H1 (cell line): ENCODE results near the gene EPHA3. TPM values are rescaled to one million over a fixed set of nuclear protein-coding genes. Genes with fewer than 3 reads are reported as not detected.

ENCODE experiments used
- CTCF ChIA-PET: fragments of 300-600 bp; sonication (Branson Sonifier 250); formaldehyde crosslinking; loops from one replicate; lab custom pipeline; 2021; ENCODE audit not compliant: partially characterized antibody; lab: Charles Lee
- POLR2A ChIA-PET: fragments of 300-600 bp; sonication (Branson Sonifier 250); formaldehyde crosslinking; loops from one replicate; lab custom pipeline; 2021; ENCODE audit warnings: inconsistent platforms; ENCODE audit not compliant: partially characterized antibody; lab: Charles Lee
- DNase-seq, 2 experiments: peaks; one replicate each; pipeline versions ENCODE4 v3.0.0 to v3.0.0-alpha.2; 2010 to 2022; ENCODE audit warnings: low spot score in 2 of 2, low read depth in 1 of 2, mixed read lengths in 1 of 2
- FAIRE-seq: peaks from 2 replicates; lab custom pipeline; 2011; peaks lifted over from hg19 to GRCh38; lab: Jason Lieb, UNC
- H2AFZ ChIP-seq: 2 replicates; pipeline ENCODE4 v1.8.1; 2012; ENCODE audit warnings: low read length, inconsistent platforms
- H2AK5ac ChIP-seq: 2 replicates; pipeline ENCODE4 v1.6.1; 2013; ENCODE audit warnings: low read depth, low read length
- H2BK120ac ChIP-seq: replicated peaks from 2 replicates; pipeline ENCODE3; 2013; ENCODE audit warnings: low read depth, low read length, inconsistent platforms
- H2BK12ac ChIP-seq: 2 replicates; pipeline ENCODE4 v1.6.1; 2013; ENCODE audit warnings: low read depth, low read length
- H2BK15ac ChIP-seq: 2 replicates; pipeline ENCODE4 v1.6.1; 2013; ENCODE audit warnings: low read length
- H2BK20ac ChIP-seq: 2 replicates; pipeline ENCODE4 v1.6.1; 2013; ENCODE audit warnings: low read length
- H2BK5ac ChIP-seq: 2 replicates; pipeline ENCODE4 v1.6.1; 2013; ENCODE audit warnings: low read depth, low read length
- H3K14ac ChIP-seq: 2 replicates; pipeline ENCODE4 v1.6.1; 2013; ENCODE audit warnings: inconsistent platforms; ENCODE audit not compliant: insufficient read length
- H3K18ac ChIP-seq: 2 replicates; pipeline ENCODE4 v1.6.1; 2013; ENCODE audit warnings: low read length; ENCODE audit errors: extremely low read depth
- H3K23ac ChIP-seq: 2 replicates; pipeline ENCODE4 v1.6.1; 2013; ENCODE audit warnings: inconsistent platforms; ENCODE audit not compliant: insufficient read length
- H3K23me2 ChIP-seq: 2 replicates; pipeline ENCODE4 v1.6.1; 2013; ENCODE audit warnings: low read depth, low read length
- H3K27ac ChIP-seq: 2 replicates; pipeline ENCODE4 v1.6.1; 2011; ENCODE audit warnings: low read depth, low read length, inconsistent platforms
- H3K27me3 ChIP-seq, 4 experiments: replicated peaks in 1 of 4; 1 replicate in 1 of 4; 2 replicates in 3 of 4; pipeline versions ENCODE4 v1.6.1 to v1.8.1; 2011 to 2013; ENCODE audit warnings: low read length in 3 of 4, mild to moderate bottlenecking in 3 of 4, inconsistent platforms in 2 of 4, mixed read lengths in 2 of 4, moderate library complexity in 1 of 4; ENCODE audit not compliant: control insufficient read depth in 3 of 4, insufficient read depth in 3 of 4; ENCODE audit errors: extremely low read depth in 1 of 4
- H3K36me3 ChIP-seq, 4 experiments: 2 replicates each; pipeline versions ENCODE4 v1.6.1 to v1.8.1; 2011 to 2013; ENCODE audit warnings: mild to moderate bottlenecking in 4 of 4, low read length in 3 of 4, moderate library complexity in 2 of 4, control low read depth in 1 of 4, inconsistent platforms in 1 of 4; ENCODE audit not compliant: insufficient read depth in 4 of 4, control insufficient read depth in 2 of 4
- H3K4ac ChIP-seq: replicated peaks from 2 replicates; pipeline ENCODE3; 2013; ENCODE audit warnings: low read length, low read depth, mixed read lengths, inconsistent platforms; ENCODE audit not compliant: insufficient read length
- H3K4me1 ChIP-seq, 4 experiments: replicated peaks in 1 of 4; 1 replicate in 1 of 4; 2 replicates in 3 of 4; pipeline versions ENCODE4 v1.6.1 to v1.8.1; 2011 to 2013; ENCODE audit warnings: low read length in 3 of 4, inconsistent platforms in 2 of 4, mixed read lengths in 1 of 4; ENCODE audit not compliant: insufficient read depth in 4 of 4, control insufficient read depth in 3 of 4
- H3K4me2 ChIP-seq, 2 experiments: 2 replicates each; pipeline versions ENCODE4 v1.6.1 to v1.8.1; 2011 to 2013; ENCODE audit warnings: low read depth in 2 of 2, low read length in 2 of 2, control low read depth in 1 of 2, inconsistent platforms in 1 of 2, mild to moderate bottlenecking in 1 of 2; ENCODE audit not compliant: insufficient read depth in 1 of 2
- H3K4me3 ChIP-seq, 4 experiments: fragments of 200-600, 300-600 bp in 1 of 4; sonication (generic), shearing (Covaris generic), sonication (Bioruptor Twin) in 1 of 4; 2 replicates each; pipeline versions ENCODE4 v1.5.1 to v1.8.1; 2011 to 2016; ENCODE audit warnings: low read length in 4 of 4, low read depth in 3 of 4, control low read depth in 2 of 4, inconsistent platforms in 2 of 4, mild to moderate bottlenecking in 2 of 4, mixed read lengths in 1 of 4, moderate library complexity in 1 of 4; ENCODE audit not compliant: insufficient read depth in 2 of 4; ENCODE audit errors: extremely low read depth in 1 of 4
- H3K56ac ChIP-seq: replicated peaks from 2 replicates; pipeline ENCODE3; 2013; ENCODE audit warnings: low read depth, mild to moderate bottlenecking, mixed read lengths, low read length, inconsistent platforms; ENCODE audit not compliant: insufficient read length
- H3K79me1 ChIP-seq: 2 replicates; pipeline ENCODE4 v1.6.1; 2013; ENCODE audit warnings: low read depth, low read length, control low read depth
- H3K79me2 ChIP-seq, 2 experiments: 2 replicates each; pipeline versions ENCODE4 v1.6.1 to v1.8.1; 2012 to 2013; ENCODE audit warnings: low read length in 2 of 2, mild to moderate bottlenecking in 2 of 2, inconsistent platforms in 1 of 2; ENCODE audit not compliant: insufficient read depth in 2 of 2, control insufficient read depth in 1 of 2
- H3K9ac ChIP-seq, 4 experiments: replicated peaks in 1 of 4; 1 replicate in 1 of 4; 2 replicates in 3 of 4; pipeline versions ENCODE4 v1.6.1 to v1.8.1; 2011 to 2013; ENCODE audit warnings: low read depth in 3 of 4, low read length in 3 of 4, control low read depth in 2 of 4, mild to moderate bottlenecking in 2 of 4, moderate library complexity in 2 of 4, inconsistent platforms in 1 of 4; ENCODE audit errors: extremely low read depth in 1 of 4
- H3K9me3 ChIP-seq, 2 experiments: 2 replicates each; pipeline versions ENCODE4 v1.6.1 to v1.8.1; 2012 to 2013; ENCODE audit warnings: mild to moderate bottlenecking in 2 of 2, moderate library complexity in 2 of 2, control low read depth in 1 of 2, inconsistent platforms in 1 of 2, low read depth in 1 of 2, low read length in 1 of 2, mixed read lengths in 1 of 2; ENCODE audit not compliant: insufficient read depth in 2 of 2
- H4K20me1 ChIP-seq, 2 experiments: replicated peaks in 1 of 2; 2 replicates each; pipeline versions ENCODE3 to v1.8.1; 2011 to 2013; ENCODE audit warnings: inconsistent platforms in 2 of 2, low read length in 2 of 2, mild to moderate bottlenecking in 1 of 2; ENCODE audit not compliant: insufficient read depth in 2 of 2, control insufficient read depth in 1 of 2
- H4K5ac ChIP-seq: 2 replicates; pipeline ENCODE4 v1.6.1; 2013; ENCODE audit warnings: low read length, low read depth, mixed read lengths, inconsistent platforms; ENCODE audit not compliant: insufficient read length
- H4K8ac ChIP-seq: 2 replicates; pipeline ENCODE4 v1.8.0; 2013; ENCODE audit warnings: mild to moderate bottlenecking, moderate library complexity, low read length, inconsistent platforms; ENCODE audit not compliant: insufficient read depth; ENCODE audit errors: extremely low read depth
- H4K91ac ChIP-seq: replicated peaks from 2 replicates; pipeline ENCODE3; 2013; ENCODE audit warnings: low read length, mixed read lengths, inconsistent platforms; ENCODE audit not compliant: insufficient read length
- CEBPB ChIP-seq: IDR thresholded peaks from 2 replicates; pipeline ENCODE4 v1.6.1; 2012; ENCODE audit warnings: low read depth, low read length
- CTBP2 ChIP-seq: IDR thresholded peaks from 2 replicates; pipeline ENCODE4 v1.7.0; 2011; ENCODE audit warnings: borderline replicate concordance, mild to moderate bottlenecking, moderate library complexity, mixed read lengths, low read length; ENCODE audit not compliant: insufficient read depth, insufficient read length
- HDAC6 ChIP-seq: IDR thresholded peaks from one replicate; pipeline ENCODE4 v1.7.1; 2012; ENCODE audit warnings: low read depth, mild to moderate bottlenecking, inconsistent platforms, low read length, moderate library complexity
- NRF1 ChIP-seq: IDR thresholded peaks from 2 replicates; pipeline ENCODE4 v1.6.1; 2011; ENCODE audit warnings: mild to moderate bottlenecking, low read depth, low read length, improper control_type of control experiment
- TAF7 ChIP-seq: optimal IDR thresholded peaks from 2 replicates; pipeline ENCODE3; 2011; ENCODE audit warnings: low read depth, mild to moderate bottlenecking, inconsistent platforms, low read length, moderate library complexity, borderline replicate concordance
- TBP ChIP-seq: IDR thresholded peaks from 2 replicates; pipeline ENCODE4 v1.6.1; 2011; ENCODE audit warnings: low read depth, low read length, improper control_type of control experiment
- TCF12 ChIP-seq: IDR thresholded peaks from 2 replicates; pipeline ENCODE4 v1.6.1; 2011; ENCODE audit warnings: low read depth, mild to moderate bottlenecking, low read length
- YY1 ChIP-seq: IDR thresholded peaks from 2 replicates; pipeline ENCODE4 v1.6.1; 2011; ENCODE audit warnings: low read depth, mild to moderate bottlenecking, low read length
- WGBS, 2 experiments: shearing (Covaris generic) in 1 of 2; methylation state at CpG; one replicate each; pipeline versions ENCODE4 v1.1.6 to v1.1.7; 2013 to 2015; ENCODE audit warnings: low lambda C conversion rate in 2 of 2, mixed read lengths in 2 of 2, inconsistent platforms in 1 of 2, low coverage in 1 of 2, missing lambda C conversion rate in 1 of 2; ENCODE audit not compliant: insufficient replicate concordance in 2 of 2, insufficient coverage in 1 of 2, insufficient read length in 1 of 2; ENCODE audit errors: extremely low coverage in 1 of 2, missing lambda C conversion rate in 1 of 2; 5-methylcytosine and 5-hydroxymethylcytosine counted together
- polyA plus RNA-seq, 7 experiments: library from polyadenylated mRNA; depleted of rRNA in 3 of 7; stranded (reverse) in 5 of 7; unstranded in 2 of 7; fragments of >200 nt in 5 of 7; fragments of 200-250 nt in 2 of 7; gene quantifications; 1 replicate in 5 of 7; 2 replicates in 1 of 7; 4 replicates in 1 of 7; pipeline versions ENCODE4 v1.2.1 to v1.2.3, GENCODE V29; 2011 to 2013; ENCODE audit warnings: missing spikeins in 2 of 7, mixed read lengths in 2 of 7
- total RNA-seq: library from RNA; stranded (reverse); fragmentation: NEBNext Ultra II Directional; extraction: Animal tissue kit (Norgen Biotek cat#: 25700); gene quantifications from 2 replicates; pipeline ENCODE4 v1.2.1, GENCODE V29; 2021

EPHA3 gene
- total and polyA plus RNA-seq, 2 of the 8 experiments (the other 6 are each of a cell fraction or from before 2014, with no cell fraction given) = 0.09 to 0.22 TPM

DNA sequence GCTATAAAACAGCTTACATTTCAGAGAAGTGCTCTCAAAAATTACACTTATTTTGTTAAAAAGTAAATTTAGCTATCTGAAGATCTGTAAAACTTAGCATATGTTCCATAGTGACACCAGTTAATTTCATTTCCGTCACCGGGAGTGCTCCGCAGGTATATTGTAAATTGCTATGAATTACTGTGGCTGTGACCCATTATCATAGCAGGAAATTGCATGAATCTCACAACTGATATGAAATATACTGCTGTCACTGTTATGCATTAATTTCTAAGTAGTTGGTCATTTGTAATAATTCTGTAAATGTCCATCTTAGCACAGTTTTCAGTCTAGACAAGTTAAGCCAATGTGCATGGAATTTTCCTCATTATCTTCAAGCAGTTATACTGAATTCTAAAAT, 91.2 kb downstream of the EPHA3 start:
- H3K79me2 ChIP-seq = no peaks in the 10 kb centered on the region
- H4K91ac ChIP-seq = no peak overlapping the region
- no peak overlapping the region for H3K27ac ChIP-seq
- H4K20me1 ChIP-seq = no peaks in the 10 kb centered on the region
- H3K27me3 ChIP-seq = no peaks in the 10 kb centered on the region
- no peaks in the 10 kb centered on the region for H3K36me3 ChIP-seq
- H4K5ac ChIP-seq = no peak overlapping the region
- no peaks in the 10 kb centered on the region for H3K79me1 ChIP-seq
- H3K4me2 ChIP-seq = no peak overlapping the region
- WGBS, 2 experiments = 78% methylated on average over 3 of the region's 3 CpGs; no CpG with 5 or more reads in 1 of the 2 experiments
- H2AK5ac ChIP-seq = no peak overlapping the region
- no peak overlapping the region for H3K9ac ChIP-seq
- no peak overlapping the region for H3K23ac ChIP-seq
- H3K23me2 ChIP-seq = no peaks in the 10 kb centered on the region
- H2BK15ac ChIP-seq = no peak overlapping the region
- H2BK5ac ChIP-seq = no peak overlapping the region
- no peaks in the 10 kb centered on the region for H3K4me1 ChIP-seq
- H3K18ac ChIP-seq = no peak overlapping the region
- no peak overlapping the region for H2AFZ ChIP-seq
- DNase-seq (no peak), FAIRE-seq (no peak)
- ChIA-PET CTCF (no interaction called here), POLR2A (no interaction called here)
- H3K9me3 ChIP-seq = no peaks in the 10 kb centered on the region
- TF ChIP-seq HDAC6 = no peak
- TF ChIP-seq TAF7 = no peak
- TF ChIP-seq TCF12 = no peak
- TF ChIP-seq TBP = no peak
- TF ChIP-seq NRF1 = no peak
- TF ChIP-seq YY1 = no peak
- no peak for TF ChIP-seq CTBP2
- no peak for TF ChIP-seq CEBPB
- no peak overlapping the region for H3K4me3 ChIP-seq
- no peak overlapping the region for H2BK20ac ChIP-seq
- H4K8ac ChIP-seq = no peak overlapping the region
- no peak overlapping the region for H3K4ac ChIP-seq
- H3K14ac ChIP-seq = no peak overlapping the region
- no peak overlapping the region for H3K56ac ChIP-seq
- no peak overlapping the region for H2BK12ac ChIP-seq
- no peak overlapping the region for H2BK120ac ChIP-seq
